Lung (tissue), 12 donors: ENCODE data around the gene MFSD6L. TPM values are rescaled to one million over a fixed set of nuclear protein-coding genes. Genes with fewer than 3 reads are reported as not detected.
"Not testable (repeated sequence)": the region's sequence is repeated elsewhere in the genome, so short reads cannot be mapped to it uniquely, and the experiment has no call there.

Experiments used
- ATAC-seq: fragments of 200-7000 bp; cut with Tn5 transposase; one replicate; pipeline ENCODE4 v1.9.1; 2020; ENCODE audit warnings: moderate number of reproducible peaks; ENCODE audit not compliant: insufficient read depth, low FRiP score
- DNase-seq, 3 donors: peaks; one replicate each; pipeline ENCODE4 v3.0.0-alpha.2; 2013 to 2017
- H3K27ac ChIP-seq, 2 donors: one replicate each; pipeline ENCODE4 v1.5.1; 2013; ENCODE audit warnings: mild to moderate bottlenecking in 2 of 2, moderate library complexity in 2 of 2, control low read depth in 1 of 2, inconsistent platforms in 1 of 2, low read depth in 1 of 2, low read length in 1 of 2
- H3K27me3 ChIP-seq, 3 donors: one replicate each; pipeline ENCODE4 v1.5.1; 2013; ENCODE audit warnings: low read length in 2 of 3; ENCODE audit not compliant: control insufficient read depth in 3 of 3, insufficient read depth in 3 of 3
- H3K36me3 ChIP-seq, 4 donors: one replicate each; pipeline ENCODE4 v1.5.1; 2013; ENCODE audit warnings: low read length in 4 of 4, mild to moderate bottlenecking in 1 of 4, moderate library complexity in 1 of 4; ENCODE audit not compliant: control insufficient read depth in 4 of 4, insufficient read depth in 4 of 4
- H3K4me1 ChIP-seq, 5 donors: one replicate each; pipeline ENCODE4 v1.5.1; 2013; ENCODE audit warnings: low read length in 5 of 5, mild to moderate bottlenecking in 2 of 5, moderate library complexity in 1 of 5; ENCODE audit not compliant: control insufficient read depth in 5 of 5, insufficient read depth in 5 of 5
- H3K4me3 ChIP-seq: one replicate; pipeline ENCODE4 v1.5.1; 2013; ENCODE audit warnings: mild to moderate bottlenecking, control low read depth, moderate library complexity
- H3K9ac ChIP-seq, 2 donors: one replicate each; pipeline ENCODE4 v1.5.1; 2013; ENCODE audit warnings: low read length in 2 of 2, control low read depth in 1 of 2; ENCODE audit not compliant: insufficient read depth in 1 of 2
- H3K9me3 ChIP-seq, 4 donors: one replicate each; pipeline ENCODE4 v1.5.1; 2013; ENCODE audit warnings: low read length in 3 of 4, mild to moderate bottlenecking in 1 of 4, moderate library complexity in 1 of 4; ENCODE audit not compliant: control insufficient read depth in 4 of 4, insufficient read depth in 3 of 4
- CTCF ChIP-seq: IDR thresholded peaks from 2 replicates; pipeline ENCODE4 v1.5.1; 2012; ENCODE audit warnings: mild to moderate bottlenecking; ENCODE audit errors: control extremely low read depth, extremely low read depth
- WGBS, 2 donors: extraction: QIAGEN DNeasy Blood & Tissue Kit; methylation state at CpG; one replicate each; pipeline ENCODE4 v1.1.7; 2013; 5-methylcytosine and 5-hydroxymethylcytosine counted together
- polyA plus RNA-seq, 2 donors: library from polyadenylated mRNA; stranded (reverse); fragments of 200-250 nt; gene quantifications; one replicate each; pipeline ENCODE4 v1.2.1, GENCODE V29; 2013
- total RNA-seq, 2 donors: library from RNA; depleted of rRNA in 1 of 2; stranded (reverse); fragments of >200 nt in 1 of 2; gene quantifications; one replicate each; pipeline ENCODE4 v1.2.1, GENCODE V29; 2014 to 2021
- donor health status: control.
- donor health status: control.
- donor health status: Bipolar disorder and iron deficiency.
- donor health status: healthy.
- donor health status: DM: yes; HTN: yes; CAD: no.

The MFSD6L gene
- total and polyA plus RNA-seq, 4 donors = 0.68 to 2.1 (median 1.1) TPM

GRCh38 chr17:8818047-8818446, 18.9 kb upstream of the MFSD6L start:
- 90 to 93% methylated on average over 8 of the region's 8 CpGs for WGBS, 2 donors
- no peak for ATAC-seq

GRCh38 chr17:8806926-8807550, 7.9 kb upstream of the MFSD6L start:
- no peaks in the 10 kb centered on the region for H3K4me1 ChIP-seq
- no peaks in the 10 kb centered on the region for H3K36me3 ChIP-seq
- H3K27me3 ChIP-seq = peaks cover 0 to 16% (median 0%) of the 10 kb centered on the region in 3 donors
- ATAC-seq = no peak
- TF ChIP-seq CTCF = no peak
- H3K9me3 ChIP-seq = peaks cover 0 to 12% (median 0%) of the 10 kb centered on the region in 4 donors
- 35 to 70% methylated on average over 4 of the region's 4 CpGs for WGBS, 2 donors
- H3K9ac ChIP-seq = no peak overlapping the region
- no peak overlapping the region for H3K4me3 ChIP-seq
- no peak for DNase-seq
- H3K27ac ChIP-seq = no peak overlapping the region

More at GRCh38 chr17:8818047-8818446, 18.9 kb upstream of the MFSD6L start:
- H3K36me3 ChIP-seq = no peaks in the 10 kb centered on the region
- no peak overlapping the region for H3K27ac ChIP-seq
- H3K4me3 ChIP-seq = no peak overlapping the region
- no peak for TF ChIP-seq CTCF
- peaks cover 0 to 30% (median 3%) of the 10 kb centered on the region in 3 donors for H3K27me3 ChIP-seq
- H3K9ac ChIP-seq = no peak overlapping the region
- H3K9me3 ChIP-seq = no peaks in the 10 kb centered on the region
- H3K4me1 ChIP-seq = no peaks in the 10 kb centered on the region
- DNase-seq = no peak

- ATAC-seq (no peak), DNase-seq (no peak)
- Histone ChIP-seq H3K4me1 (no peaks in the 10 kb centered on the region), H3K27me3 (peaks cover 0 to 16% (median 0%) of the 10 kb centered on the region in 3 donors), H3K27ac (no peak overlapping the region), H3K9me3 (peaks cover 0 to 12% (median 0%) of the 10 kb centered on the region in 4 donors), H3K4me3 (no peak overlapping the region), H3K9ac (no peak overlapping the region), H3K36me3 (no peaks in the 10 kb centered on the region)
- 89 to 90% methylated on average over 3 of the region's 3 CpGs for WGBS, 2 donors
- TF ChIP-seq CTCF = no peak
Observed at GRCh38 chr17:8806253-8806925, 7.2 kb upstream of the MFSD6L start.

- 93 to 95% methylated on average over 10 of the region's 10 CpGs for WGBS, 2 donors
- ATAC-seq, H3K9me3 ChIP-seq, H3K27ac ChIP-seq, DNase-seq, H3K4me3 ChIP-seq, H3K36me3 ChIP-seq, H3K9ac ChIP-seq, H3K4me1 ChIP-seq: not testable (repeated sequence)
- H3K27me3 ChIP-seq = peaks cover 0 to 23% (median 0%) of the 10 kb centered on the region in 3 donors
Observed at GRCh38 chr17:8805396-8805795, 6.2 kb upstream of the MFSD6L start.
